ENCODE data around the gene USP54. TPM values are rescaled to one million over a fixed set of nuclear protein-coding genes. Genes with fewer than 3 reads are reported as not detected.
"Not testable (repeated sequence)": the region's sequence is repeated elsewhere in the genome, so short reads cannot be mapped to it uniquely, and the experiment has no call there.

The USP54 gene
- polyA plus RNA-seq, 2 donors: 16.8 to 23.7 TPM

DNA sequence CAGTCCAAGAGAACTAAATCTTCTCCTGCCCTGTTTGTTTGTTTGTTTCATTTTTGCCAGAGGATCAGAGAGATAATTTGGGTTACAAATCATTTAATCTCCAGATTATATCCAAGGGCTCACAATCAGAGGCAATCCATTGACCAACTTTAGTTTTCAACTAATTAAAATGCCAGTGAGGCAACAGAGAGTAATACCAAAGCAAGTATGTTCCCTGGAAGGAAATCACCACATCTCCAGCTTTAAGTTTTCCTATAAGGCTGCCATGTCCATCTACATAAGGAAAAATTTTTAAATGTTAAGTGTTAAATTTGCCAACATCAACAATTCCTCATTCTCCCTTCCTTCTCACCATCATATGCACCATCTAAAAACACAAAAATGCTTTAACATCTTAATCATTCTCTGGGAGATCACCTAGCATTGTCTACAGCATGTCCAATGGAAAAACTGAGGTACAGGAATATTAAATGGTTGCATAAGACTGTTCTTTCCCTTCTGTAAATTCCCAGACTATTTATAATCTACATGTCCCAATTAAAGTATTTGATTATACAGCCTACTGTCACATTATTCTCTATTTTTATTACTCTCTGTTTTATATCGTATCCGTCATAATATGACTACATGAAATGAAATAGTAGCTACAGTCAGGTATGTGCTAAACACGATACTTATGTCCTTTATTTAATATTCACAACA, 14.1 kb downstream of the USP54 start:
- no peaks in the 10 kb centered on the region for H3K27me3 ChIP-seq (ENCODE audit: control insufficient read depth in 1 of 2, insufficient read depth in 2 of 2, low read length in 2 of 2)
- H3K9me3 ChIP-seq (ENCODE audit: control insufficient read depth in 2 of 2, insufficient read depth in 1 of 2, low read depth in 1 of 2, low read length in 1 of 2): no peaks in the 10 kb centered on the region
- H3K4me1 ChIP-seq (ENCODE audit: control insufficient read depth in 2 of 2, insufficient read depth in 2 of 2, low read length in 1 of 2): no peaks in the 10 kb centered on the region
- H3K36me3 ChIP-seq (ENCODE audit: control insufficient read depth in 2 of 2, insufficient read depth in 2 of 2, low read length in 1 of 2): no peaks in the 10 kb centered on the region
- no peak overlapping the region for H3K4me3 ChIP-seq (ENCODE audit: low read depth in 1 of 2, low read length in 2 of 2)
- 74 to 78% methylated on average over 3 of the region's 3 CpGs for WGBS, 2 donors
- H3K27ac ChIP-seq (ENCODE audit: low read depth in 2 of 2, low read length in 1 of 2): peak overlapping the region in 1 of 2 donors; percentile 59

GRCh38 chr10:73576178-73576889, 14.8 kb downstream of the USP54 start:
- H3K4me3 ChIP-seq (ENCODE audit: low read depth in 1 of 2, low read length in 2 of 2): peak overlapping the region in 1 of 2 donors; percentile 33
- no peaks in the 10 kb centered on the region for H3K4me1 ChIP-seq (ENCODE audit: control insufficient read depth in 2 of 2, insufficient read depth in 2 of 2, low read length in 1 of 2)
- WGBS, 2 donors: 36 to 37% methylated on average over 4 of the region's 4 CpGs
- H3K36me3 ChIP-seq (ENCODE audit: control insufficient read depth in 2 of 2, insufficient read depth in 2 of 2, low read length in 1 of 2): no peaks in the 10 kb centered on the region
- H3K27me3 ChIP-seq (ENCODE audit: control insufficient read depth in 1 of 2, insufficient read depth in 2 of 2, low read length in 2 of 2): no peaks in the 10 kb centered on the region
- H3K9me3 ChIP-seq (ENCODE audit: control insufficient read depth in 2 of 2, insufficient read depth in 1 of 2, low read depth in 1 of 2, low read length in 1 of 2): no peaks in the 10 kb centered on the region
- H3K27ac ChIP-seq (ENCODE audit: low read depth in 2 of 2, low read length in 1 of 2): peak overlapping the region; percentile 62 to 80

DNA sequence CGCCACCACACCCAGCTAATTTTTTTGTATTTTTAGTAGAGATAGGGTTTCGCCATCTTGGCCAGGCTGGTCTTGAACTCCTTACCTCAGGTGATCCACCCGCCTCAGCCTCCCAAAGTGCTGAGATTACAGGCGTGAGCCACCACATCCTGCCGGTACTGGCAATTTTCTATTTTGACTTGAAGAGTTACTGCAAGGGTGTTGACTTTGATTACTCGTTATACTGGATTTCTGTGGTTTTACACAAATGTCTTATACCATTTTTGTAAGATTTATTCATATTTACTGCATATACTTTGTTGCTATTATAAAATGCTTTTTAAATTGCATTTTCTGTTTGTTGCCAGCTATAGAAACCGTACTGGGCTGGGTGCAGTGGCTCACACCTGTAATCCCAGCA, 24.1 kb downstream of the USP54 start:
- not testable (repeated sequence) for H3K9me3 ChIP-seq (ENCODE audit: control insufficient read depth in 2 of 2, insufficient read depth in 1 of 2, low read depth in 1 of 2, low read length in 1 of 2); H3K36me3 ChIP-seq (ENCODE audit: control insufficient read depth in 2 of 2, insufficient read depth in 2 of 2, low read length in 1 of 2); H3K4me3 ChIP-seq (ENCODE audit: low read depth in 1 of 2, low read length in 2 of 2); H3K27ac ChIP-seq (ENCODE audit: low read depth in 2 of 2, low read length in 1 of 2); H3K27me3 ChIP-seq (ENCODE audit: control insufficient read depth in 1 of 2, insufficient read depth in 2 of 2, low read length in 2 of 2); H3K4me1 ChIP-seq (ENCODE audit: control insufficient read depth in 2 of 2, insufficient read depth in 2 of 2, low read length in 1 of 2)
- WGBS, 2 donors: 79 to 90% methylated on average over 7 of the region's 7 CpGs

DNA sequence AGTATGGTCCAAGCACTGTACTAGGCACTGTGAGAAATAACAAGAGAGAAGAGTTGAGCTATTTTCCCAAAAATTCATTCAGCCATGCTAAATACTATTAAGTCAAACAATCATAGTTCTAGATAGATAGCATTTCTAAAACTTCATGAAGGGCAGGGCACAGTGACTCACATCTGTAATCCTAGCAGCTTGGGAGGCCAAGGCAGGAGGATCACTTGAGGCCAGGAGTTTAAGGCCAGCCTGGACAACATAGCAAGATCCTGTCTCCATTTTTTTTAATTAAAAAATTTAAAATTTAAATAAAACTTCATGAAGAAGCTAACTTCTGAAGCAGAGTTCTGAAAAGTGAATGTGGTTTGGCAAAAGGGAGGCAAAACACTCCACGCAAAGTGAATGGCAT, 29.9 kb downstream of the USP54 start:
- 98 to 100% methylated on average over 1 of the region's 1 CpG for whole genome bisulfite sequencing, 2 donors

DNA sequence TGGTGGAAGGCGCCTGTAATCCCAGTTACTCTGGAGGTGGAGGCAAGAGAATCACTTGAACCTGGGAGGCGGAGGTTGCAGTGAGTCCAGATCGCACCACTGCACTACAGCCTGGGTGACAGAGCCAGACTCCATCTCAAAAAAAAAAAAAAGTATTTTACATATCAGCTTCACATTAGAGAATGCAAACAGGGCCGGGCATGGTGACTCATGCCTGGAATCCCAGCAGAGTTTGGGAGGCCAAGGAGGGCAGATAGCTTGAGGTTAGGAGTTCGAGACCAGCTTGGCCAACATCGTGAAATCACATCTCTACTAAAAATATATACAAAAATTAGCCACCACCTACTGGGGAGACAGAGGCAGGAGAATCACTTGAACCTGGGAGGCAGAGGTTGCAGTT, 31.6 kb downstream of the USP54 start:
- Histone ChIP-seq H3K27ac (ENCODE audit: low read depth in 2 of 2, low read length in 1 of 2) (no peak overlapping the region), H3K27me3 (ENCODE audit: control insufficient read depth in 1 of 2, insufficient read depth in 2 of 2, low read length in 2 of 2) (no peaks in the 10 kb centered on the region), H3K4me3 (ENCODE audit: low read depth in 1 of 2, low read length in 2 of 2) (no peak overlapping the region), H3K4me1 (ENCODE audit: control insufficient read depth in 2 of 2, insufficient read depth in 2 of 2, low read length in 1 of 2) (no peaks in the 10 kb centered on the region), H3K9me3 (ENCODE audit: control insufficient read depth in 2 of 2, insufficient read depth in 1 of 2, low read depth in 1 of 2, low read length in 1 of 2) (no peaks in the 10 kb centered on the region), H3K36me3 (ENCODE audit: control insufficient read depth in 2 of 2, insufficient read depth in 2 of 2, low read length in 1 of 2) (no peaks in the 10 kb centered on the region)
- 91 to 94% methylated on average over 6 of the region's 6 CpGs for WGBS, 2 donors

More for the DNA sequence above, 29.9 kb downstream of the USP54 start:
- Histone ChIP-seq H3K36me3 (ENCODE audit: control insufficient read depth in 2 of 2, insufficient read depth in 2 of 2, low read length in 1 of 2) (no peaks in the 10 kb centered on the region), H3K4me1 (ENCODE audit: control insufficient read depth in 2 of 2, insufficient read depth in 2 of 2, low read length in 1 of 2) (no peaks in the 10 kb centered on the region), H3K27ac (ENCODE audit: low read depth in 2 of 2, low read length in 1 of 2) (no peak overlapping the region), H3K4me3 (ENCODE audit: low read depth in 1 of 2, low read length in 2 of 2) (no peak overlapping the region), H3K9me3 (ENCODE audit: control insufficient read depth in 2 of 2, insufficient read depth in 1 of 2, low read depth in 1 of 2, low read length in 1 of 2) (no peaks in the 10 kb centered on the region), H3K27me3 (ENCODE audit: control insufficient read depth in 1 of 2, insufficient read depth in 2 of 2, low read length in 2 of 2) (no peaks in the 10 kb centered on the region)

DNA sequence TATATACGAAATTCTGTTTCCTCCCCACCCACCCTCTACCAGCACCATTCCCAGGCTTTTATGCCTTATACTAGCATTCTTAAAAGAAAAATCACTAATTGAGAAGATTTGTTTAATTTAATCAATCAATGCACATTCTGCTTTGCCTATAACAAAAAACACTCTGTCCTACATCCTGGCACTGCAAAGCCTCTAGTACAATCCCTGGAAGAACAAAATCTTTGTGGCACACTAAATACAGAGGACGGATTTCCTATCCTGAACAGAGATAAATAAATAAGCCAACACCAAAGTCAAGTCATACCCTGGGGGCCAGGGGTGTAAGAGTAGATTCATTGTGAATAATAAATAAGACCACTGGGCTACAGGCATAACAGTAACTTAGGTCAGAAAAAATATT, 34.3 kb downstream of the USP54 start:
- no peak overlapping the region for H3K4me3 ChIP-seq (ENCODE audit: low read depth in 1 of 2, low read length in 2 of 2)
- WGBS, 2 donors: 83 to 91% methylated on average over 2 of the region's 2 CpGs
- H3K4me1 ChIP-seq (ENCODE audit: control insufficient read depth in 2 of 2, insufficient read depth in 2 of 2, low read length in 1 of 2): no peaks in the 10 kb centered on the region
- H3K9me3 ChIP-seq (ENCODE audit: control insufficient read depth in 2 of 2, insufficient read depth in 1 of 2, low read depth in 1 of 2, low read length in 1 of 2): no peaks in the 10 kb centered on the region
- H3K27ac ChIP-seq (ENCODE audit: low read depth in 2 of 2, low read length in 1 of 2): no peak overlapping the region
- no peaks in the 10 kb centered on the region for H3K36me3 ChIP-seq (ENCODE audit: control insufficient read depth in 2 of 2, insufficient read depth in 2 of 2, low read length in 1 of 2)
- no peaks in the 10 kb centered on the region for H3K27me3 ChIP-seq (ENCODE audit: control insufficient read depth in 1 of 2, insufficient read depth in 2 of 2, low read length in 2 of 2)

GRCh38 chr10:73554721-73555120, 36.4 kb downstream of the USP54 start:
- Histone ChIP-seq H3K9me3 (ENCODE audit: control insufficient read depth in 2 of 2, insufficient read depth in 1 of 2, low read depth in 1 of 2, low read length in 1 of 2) (no peaks in the 10 kb centered on the region), H3K27me3 (ENCODE audit: control insufficient read depth in 1 of 2, insufficient read depth in 2 of 2, low read length in 2 of 2) (no peaks in the 10 kb centered on the region), H3K36me3 (ENCODE audit: control insufficient read depth in 2 of 2, insufficient read depth in 2 of 2, low read length in 1 of 2) (no peaks in the 10 kb centered on the region), H3K27ac (ENCODE audit: low read depth in 2 of 2, low read length in 1 of 2) (no peak overlapping the region), H3K4me3 (ENCODE audit: low read depth in 1 of 2, low read length in 2 of 2) (no peak overlapping the region), H3K4me1 (ENCODE audit: control insufficient read depth in 2 of 2, insufficient read depth in 2 of 2, low read length in 1 of 2) (no peaks in the 10 kb centered on the region)

- 47 to 52% methylated on average over 2 of the region's 2 CpGs for WGBS, 2 donors
- Histone ChIP-seq H3K4me1 (ENCODE audit: control insufficient read depth in 2 of 2, insufficient read depth in 2 of 2, low read length in 1 of 2) (no peaks in the 10 kb centered on the region), H3K27me3 (ENCODE audit: control insufficient read depth in 1 of 2, insufficient read depth in 2 of 2, low read length in 2 of 2) (no peaks in the 10 kb centered on the region), H3K27ac (ENCODE audit: low read depth in 2 of 2, low read length in 1 of 2) (no peak overlapping the region), H3K9me3 (ENCODE audit: control insufficient read depth in 2 of 2, insufficient read depth in 1 of 2, low read depth in 1 of 2, low read length in 1 of 2) (no peaks in the 10 kb centered on the region), H3K36me3 (ENCODE audit: control insufficient read depth in 2 of 2, insufficient read depth in 2 of 2, low read length in 1 of 2) (no peaks in the 10 kb centered on the region), H3K4me3 (ENCODE audit: low read depth in 1 of 2, low read length in 2 of 2) (no peak overlapping the region)
Observed at GRCh38 chr10:73553761-73554160, 37.4 kb downstream of the USP54 start.

DNA sequence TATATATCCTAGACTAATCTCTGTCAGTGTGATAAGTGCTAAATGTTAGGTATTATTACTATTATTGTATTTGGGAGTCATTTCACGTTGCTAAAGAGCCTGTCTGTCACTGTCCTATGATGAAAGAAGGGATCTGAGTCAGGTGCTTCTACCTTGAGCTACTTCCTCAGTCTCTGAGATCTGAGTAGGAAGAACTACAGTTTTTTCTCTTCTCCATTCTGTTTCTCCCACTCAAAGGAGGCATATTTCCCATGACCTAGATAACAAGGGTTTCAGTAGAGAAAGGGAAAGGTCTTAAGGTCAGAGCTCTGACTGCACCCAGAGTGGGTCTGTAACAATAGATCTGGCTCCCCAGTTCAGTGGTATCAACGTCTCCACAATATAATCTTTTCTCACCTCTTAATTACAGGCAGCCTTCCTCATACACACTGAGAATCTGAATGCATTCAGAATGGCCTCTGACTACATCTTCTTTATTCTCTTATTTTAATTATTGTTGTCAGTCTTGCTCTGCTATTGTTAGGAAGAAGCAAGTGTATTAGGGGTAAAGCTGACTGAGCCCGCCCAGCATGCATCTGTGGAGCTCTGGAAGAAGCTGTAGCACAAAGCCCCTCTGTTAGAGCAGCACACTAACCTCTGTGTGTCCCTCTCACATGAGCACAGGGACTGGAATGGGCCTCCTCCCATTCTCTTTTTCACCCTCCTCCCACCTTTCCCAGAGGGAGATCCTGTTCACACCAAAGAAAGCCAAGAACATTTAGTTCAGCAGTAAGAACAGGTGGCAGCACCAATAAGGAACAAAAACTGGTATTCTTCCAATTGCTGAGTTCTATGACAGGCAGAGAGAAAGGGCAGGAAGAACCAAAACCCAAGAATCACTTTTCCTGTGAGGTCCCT, 38.1 kb downstream of the USP54 start:
- WGBS, 2 donors: 70 to 81% methylated on average over 3 of the region's 3 CpGs
- Histone ChIP-seq H3K27ac (ENCODE audit: low read depth in 2 of 2, low read length in 1 of 2) (peak overlapping the region in 1 of 2 donors; percentile 9), H3K4me3 (ENCODE audit: low read depth in 1 of 2, low read length in 2 of 2) (no peak overlapping the region), H3K36me3 (ENCODE audit: control insufficient read depth in 2 of 2, insufficient read depth in 2 of 2, low read length in 1 of 2) (no peaks in the 10 kb centered on the region), H3K4me1 (ENCODE audit: control insufficient read depth in 2 of 2, insufficient read depth in 2 of 2, low read length in 1 of 2) (no peaks in the 10 kb centered on the region), H3K27me3 (ENCODE audit: control insufficient read depth in 1 of 2, insufficient read depth in 2 of 2, low read length in 2 of 2) (no peaks in the 10 kb centered on the region), H3K9me3 (ENCODE audit: control insufficient read depth in 2 of 2, insufficient read depth in 1 of 2, low read depth in 1 of 2, low read length in 1 of 2) (no peaks in the 10 kb centered on the region)

Measured in esophagus (tissue), 2 donors.